Transverse colon (tissue), 3 donors: ENCODE measurements around the gene SERINC5.
"Not testable (repeated sequence)": the region's sequence is repeated elsewhere in the genome, so short reads cannot be mapped to it uniquely, and the experiment has no call there.

Experiments
- EP300 ChIP-seq: sonication (generic); formaldehyde crosslinking; IDR thresholded peaks from one replicate; pipeline ENCODE4 v1.6.1; 2017; ENCODE audit warnings: antibody characterized with exemption, low read depth
- POLR2A ChIP-seq: fragments of 450-650 bp; IDR thresholded peaks from one replicate; pipeline ENCODE4 v1.6.1; 2016; ENCODE audit warnings: antibody characterized with exemption, mild to moderate bottlenecking, moderate library complexity
- TF ChIP-seq, protein P1 (sequence below), 5 experiments: fragments of 200-600 bp in 3 of 5; fragments of 450-650 bp in 2 of 5; sonication (generic) in 3 of 5; IDR thresholded peaks; 1 replicate in 2 of 5; 2 replicates in 3 of 5; pipeline ENCODE4 v1.5.1; 2016 to 2017; ENCODE audit warnings: antibody characterized with exemption in 5 of 5, inconsistent platforms in 3 of 5, mild to moderate bottlenecking in 2 of 5, moderate library complexity in 1 of 5

DNA sequence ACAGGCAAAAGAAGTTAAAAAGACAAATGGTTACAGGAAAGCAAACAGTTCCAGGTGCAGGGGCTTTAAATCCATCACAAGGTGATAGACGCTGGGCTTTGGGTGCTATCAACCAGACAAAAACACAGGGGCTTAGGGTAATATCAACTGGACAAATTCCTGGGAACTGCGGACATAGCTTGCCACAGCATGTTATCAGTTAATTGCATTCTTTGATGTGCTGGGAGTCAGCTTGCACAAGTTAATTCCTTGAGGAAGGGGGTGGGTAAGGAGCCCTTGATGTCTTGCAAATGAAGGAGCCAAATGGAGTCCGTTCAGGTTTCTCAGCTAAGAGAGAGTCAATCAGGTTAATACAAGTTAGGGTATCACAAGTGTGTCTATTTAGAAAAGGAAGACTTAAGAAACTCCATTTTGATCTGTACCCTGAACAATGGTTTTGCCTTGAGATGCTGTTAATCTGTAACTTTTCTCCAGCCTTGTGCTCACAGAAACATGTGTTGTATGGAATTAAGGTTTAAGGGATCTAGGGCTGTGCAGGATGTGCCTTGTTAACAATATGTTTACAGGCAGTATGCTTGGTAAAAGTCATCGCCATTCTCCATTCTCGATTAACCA is 144.4 kb downstream of the SERINC5 start:
- TF ChIP-seq, protein P1, sequence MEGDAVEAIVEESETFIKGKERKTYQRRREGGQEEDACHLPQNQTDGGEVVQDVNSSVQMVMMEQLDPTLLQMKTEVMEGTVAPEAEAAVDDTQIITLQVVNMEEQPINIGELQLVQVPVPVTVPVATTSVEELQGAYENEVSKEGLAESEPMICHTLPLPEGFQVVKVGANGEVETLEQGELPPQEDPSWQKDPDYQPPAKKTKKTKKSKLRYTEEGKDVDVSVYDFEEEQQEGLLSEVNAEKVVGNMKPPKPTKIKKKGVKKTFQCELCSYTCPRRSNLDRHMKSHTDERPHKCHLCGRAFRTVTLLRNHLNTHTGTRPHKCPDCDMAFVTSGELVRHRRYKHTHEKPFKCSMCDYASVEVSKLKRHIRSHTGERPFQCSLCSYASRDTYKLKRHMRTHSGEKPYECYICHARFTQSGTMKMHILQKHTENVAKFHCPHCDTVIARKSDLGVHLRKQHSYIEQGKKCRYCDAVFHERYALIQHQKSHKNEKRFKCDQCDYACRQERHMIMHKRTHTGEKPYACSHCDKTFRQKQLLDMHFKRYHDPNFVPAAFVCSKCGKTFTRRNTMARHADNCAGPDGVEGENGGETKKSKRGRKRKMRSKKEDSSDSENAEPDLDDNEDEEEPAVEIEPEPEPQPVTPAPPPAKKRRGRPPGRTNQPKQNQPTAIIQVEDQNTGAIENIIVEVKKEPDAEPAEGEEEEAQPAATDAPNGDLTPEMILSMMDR (IDR thresholded peaks at IDR 0.05), result not testable (repeated sequence)
- not testable (repeated sequence) for TF ChIP-seq POLR2A, EP300
